Measurements from ENCODE around the gene CDC45. TPM values are rescaled to one million over a fixed set of nuclear protein-coding genes. Genes with fewer than 3 reads are reported as not detected.

The CDC45 gene
- total and polyA plus RNA-seq, 2 of the 13 experiments (the other 11 are each of a cell fraction or from before 2014, with no cell fraction given), result 14.4 to 36.3 TPM

DNA sequence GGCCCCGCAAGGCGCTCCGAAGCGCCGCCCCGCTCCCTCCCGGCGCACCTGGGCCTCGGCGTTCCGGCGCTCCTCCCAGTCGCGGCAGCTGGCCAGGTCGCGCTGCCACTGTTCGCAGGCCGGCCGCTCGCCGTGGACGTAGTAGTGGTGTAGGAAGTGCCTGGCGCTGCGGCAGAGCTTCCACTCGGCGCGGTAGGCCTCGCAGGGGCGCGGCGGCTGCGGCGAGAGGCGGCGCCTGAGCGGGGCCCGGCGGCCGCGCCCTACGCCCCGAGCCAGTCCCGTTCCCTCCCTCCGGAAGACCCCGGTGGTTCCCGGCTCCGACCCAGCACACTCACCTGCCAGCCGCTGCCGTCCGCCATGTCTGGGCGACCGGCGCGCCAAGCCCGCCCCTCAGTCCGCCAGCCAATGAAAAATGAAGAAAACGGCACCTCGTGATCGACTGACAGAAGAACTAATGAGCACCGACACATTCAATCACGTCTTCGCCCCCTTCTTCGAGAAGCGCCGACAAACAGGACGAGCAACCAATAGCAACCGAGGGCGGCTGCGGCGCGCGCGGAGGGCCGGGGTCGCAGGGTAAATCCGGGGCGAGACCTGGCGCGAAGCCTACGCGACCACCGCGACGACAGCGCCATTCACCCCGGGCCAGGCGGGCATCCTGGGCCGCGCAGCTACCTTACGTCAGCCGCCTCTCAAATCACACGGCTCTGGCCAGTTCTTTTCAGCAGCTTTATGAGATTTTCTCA lies 32.2 kb upstream of the CDC45 start, which contains the start of gene C22orf39 (continued):
- TF ChIP-seq, protein P1, sequence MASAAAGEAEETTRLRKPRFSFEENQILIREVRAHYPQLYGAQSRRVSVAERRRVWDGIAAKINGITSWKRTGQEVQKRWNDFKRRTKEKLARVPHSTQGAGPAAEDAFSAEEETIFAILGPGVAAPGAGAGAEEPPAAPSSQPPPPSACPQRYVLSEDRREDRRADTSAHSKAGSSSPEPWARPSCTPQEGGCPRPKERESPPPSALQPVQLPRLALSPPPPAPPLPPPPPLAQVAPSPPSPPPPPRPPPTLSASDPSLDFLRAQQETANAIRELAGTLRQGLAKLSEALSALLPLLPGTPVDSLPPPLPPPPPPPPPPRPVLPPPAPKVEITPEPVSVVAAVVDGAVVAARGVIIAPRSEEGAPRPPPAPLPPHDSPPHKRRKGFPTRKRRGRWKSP (CRISPR knock-in tag; IDR thresholded peaks at IDR 0.05), result peak; percentile 61; the same call in 1 of the 2 replicates
- TF ChIP-seq ZC3H13 (CRISPR knock-in tag; IDR thresholded peaks at IDR 0.05) (0 out of 2 replicates have a peak, but pooled peaks have one; percentile 22), MAFG (CRISPR knock-in tag; IDR thresholded peaks at IDR 0.05) (no peak), ZNF816 (CRISPR knock-in tag; IDR thresholded peaks at IDR 0.05; ENCODE audit: borderline replicate concordance) (peak; percentile 67; the same call in 1 of the 2 replicates), NR2F6 (IDR thresholded peaks at IDR 0.05) (no peak), NR2F6 (CRISPR knock-in tag; IDR thresholded peaks at IDR 0.05) (peak; percentile 42; the same call in 1 of the 2 replicates), ZNF598 (CRISPR knock-in tag; IDR thresholded peaks at IDR 0.05; ENCODE audit: borderline replicate concordance) (peak; percentile 84; the same call in 1 of the 2 replicates), ZNF543 (CRISPR knock-in tag; IDR thresholded peaks at IDR 0.05) (peak; percentile 79), KDM5A (IDR thresholded peaks at IDR 0.05; ENCODE audit: borderline replicate concordance, low read length) (peak; percentile 54; the same call in 1 of the 2 replicates), KMT2B (CRISPR knock-in tag; IDR thresholded peaks at IDR 0.05) (peak; percentile 78), MBD4 (IDR thresholded peaks at IDR 0.05; ENCODE audit: borderline replicate concordance, low read length) (no peak), PAF1 (CRISPR knock-in tag; IDR thresholded peaks at IDR 0.05) (no peak)
- TF ChIP-seq, protein P2, sequence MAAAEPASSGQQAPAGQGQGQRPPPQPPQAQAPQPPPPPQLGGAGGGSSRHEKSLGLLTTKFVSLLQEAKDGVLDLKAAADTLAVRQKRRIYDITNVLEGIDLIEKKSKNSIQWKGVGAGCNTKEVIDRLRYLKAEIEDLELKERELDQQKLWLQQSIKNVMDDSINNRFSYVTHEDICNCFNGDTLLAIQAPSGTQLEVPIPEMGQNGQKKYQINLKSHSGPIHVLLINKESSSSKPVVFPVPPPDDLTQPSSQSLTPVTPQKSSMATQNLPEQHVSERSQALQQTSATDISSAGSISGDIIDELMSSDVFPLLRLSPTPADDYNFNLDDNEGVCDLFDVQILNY (CRISPR knock-in tag; conservative IDR thresholded peaks at IDR 0.05), result peak; percentile 90
- TF ChIP-seq, protein P3, sequence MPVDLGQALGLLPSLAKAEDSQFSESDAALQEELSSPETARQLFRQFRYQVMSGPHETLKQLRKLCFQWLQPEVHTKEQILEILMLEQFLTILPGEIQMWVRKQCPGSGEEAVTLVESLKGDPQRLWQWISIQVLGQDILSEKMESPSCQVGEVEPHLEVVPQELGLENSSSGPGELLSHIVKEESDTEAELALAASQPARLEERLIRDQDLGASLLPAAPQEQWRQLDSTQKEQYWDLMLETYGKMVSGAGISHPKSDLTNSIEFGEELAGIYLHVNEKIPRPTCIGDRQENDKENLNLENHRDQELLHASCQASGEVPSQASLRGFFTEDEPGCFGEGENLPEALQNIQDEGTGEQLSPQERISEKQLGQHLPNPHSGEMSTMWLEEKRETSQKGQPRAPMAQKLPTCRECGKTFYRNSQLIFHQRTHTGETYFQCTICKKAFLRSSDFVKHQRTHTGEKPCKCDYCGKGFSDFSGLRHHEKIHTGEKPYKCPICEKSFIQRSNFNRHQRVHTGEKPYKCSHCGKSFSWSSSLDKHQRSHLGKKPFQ (CRISPR knock-in tag; IDR thresholded peaks at IDR 0.05; ENCODE audit: insufficient replicate concordance), result peak; percentile 67
- TF ChIP-seq, protein P4, sequence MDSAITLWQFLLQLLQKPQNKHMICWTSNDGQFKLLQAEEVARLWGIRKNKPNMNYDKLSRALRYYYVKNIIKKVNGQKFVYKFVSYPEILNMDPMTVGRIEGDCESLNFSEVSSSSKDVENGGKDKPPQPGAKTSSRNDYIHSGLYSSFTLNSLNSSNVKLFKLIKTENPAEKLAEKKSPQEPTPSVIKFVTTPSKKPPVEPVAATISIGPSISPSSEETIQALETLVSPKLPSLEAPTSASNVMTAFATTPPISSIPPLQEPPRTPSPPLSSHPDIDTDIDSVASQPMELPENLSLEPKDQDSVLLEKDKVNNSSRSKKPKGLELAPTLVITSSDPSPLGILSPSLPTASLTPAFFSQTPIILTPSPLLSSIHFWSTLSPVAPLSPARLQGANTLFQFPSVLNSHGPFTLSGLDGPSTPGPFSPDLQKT (CRISPR knock-in tag; IDR thresholded peaks at IDR 0.05; ENCODE audit: borderline replicate concordance), result no peak
- TF ChIP-seq, protein P5, sequence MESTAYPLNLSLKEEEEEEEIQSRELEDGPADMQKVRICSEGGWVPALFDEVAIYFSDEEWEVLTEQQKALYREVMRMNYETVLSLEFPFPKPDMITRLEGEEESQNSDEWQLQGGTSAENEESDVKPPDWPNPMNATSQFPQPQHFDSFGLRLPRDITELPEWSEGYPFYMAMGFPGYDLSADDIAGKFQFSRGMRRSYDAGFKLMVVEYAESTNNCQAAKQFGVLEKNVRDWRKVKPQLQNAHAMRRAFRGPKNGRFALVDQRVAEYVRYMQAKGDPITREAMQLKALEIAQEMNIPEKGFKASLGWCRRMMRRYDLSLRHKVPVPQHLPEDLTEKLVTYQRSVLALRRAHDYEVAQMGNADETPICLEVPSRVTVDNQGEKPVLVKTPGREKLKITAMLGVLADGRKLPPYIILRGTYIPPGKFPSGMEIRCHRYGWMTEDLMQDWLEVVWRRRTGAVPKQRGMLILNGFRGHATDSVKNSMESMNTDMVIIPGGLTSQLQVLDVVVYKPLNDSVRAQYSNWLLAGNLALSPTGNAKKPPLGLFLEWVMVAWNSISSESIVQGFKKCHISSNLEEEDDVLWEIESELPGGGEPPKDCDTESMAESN (CRISPR knock-in tag; conservative IDR thresholded peaks at IDR 0.05), result peak; percentile 74
- TF ChIP-seq, protein P6, sequence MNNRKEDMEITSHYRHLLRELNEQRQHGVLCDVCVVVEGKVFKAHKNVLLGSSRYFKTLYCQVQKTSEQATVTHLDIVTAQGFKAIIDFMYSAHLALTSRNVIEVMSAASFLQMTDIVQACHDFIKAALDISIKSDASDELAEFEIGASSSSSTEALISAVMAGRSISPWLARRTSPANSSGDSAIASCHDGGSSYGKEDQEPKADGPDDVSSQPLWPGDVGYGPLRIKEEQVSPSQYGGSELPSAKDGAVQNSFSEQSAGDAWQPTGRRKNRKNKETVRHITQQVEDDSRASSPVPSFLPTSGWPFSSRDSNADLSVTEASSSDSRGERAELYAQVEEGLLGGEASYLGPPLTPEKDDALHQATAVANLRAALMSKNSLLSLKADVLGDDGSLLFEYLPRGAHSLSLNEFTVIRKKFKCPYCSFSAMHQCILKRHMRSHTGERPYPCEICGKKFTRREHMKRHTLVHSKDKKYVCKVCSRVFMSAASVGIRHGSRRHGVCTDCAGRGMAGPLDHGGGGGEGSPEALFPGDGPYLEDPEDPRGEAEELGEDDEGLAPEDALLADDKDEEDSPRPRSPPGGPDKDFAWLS (CRISPR knock-in tag; IDR thresholded peaks at IDR 0.05; ENCODE audit: borderline replicate concordance), result no peak
- TF ChIP-seq, protein P7, sequence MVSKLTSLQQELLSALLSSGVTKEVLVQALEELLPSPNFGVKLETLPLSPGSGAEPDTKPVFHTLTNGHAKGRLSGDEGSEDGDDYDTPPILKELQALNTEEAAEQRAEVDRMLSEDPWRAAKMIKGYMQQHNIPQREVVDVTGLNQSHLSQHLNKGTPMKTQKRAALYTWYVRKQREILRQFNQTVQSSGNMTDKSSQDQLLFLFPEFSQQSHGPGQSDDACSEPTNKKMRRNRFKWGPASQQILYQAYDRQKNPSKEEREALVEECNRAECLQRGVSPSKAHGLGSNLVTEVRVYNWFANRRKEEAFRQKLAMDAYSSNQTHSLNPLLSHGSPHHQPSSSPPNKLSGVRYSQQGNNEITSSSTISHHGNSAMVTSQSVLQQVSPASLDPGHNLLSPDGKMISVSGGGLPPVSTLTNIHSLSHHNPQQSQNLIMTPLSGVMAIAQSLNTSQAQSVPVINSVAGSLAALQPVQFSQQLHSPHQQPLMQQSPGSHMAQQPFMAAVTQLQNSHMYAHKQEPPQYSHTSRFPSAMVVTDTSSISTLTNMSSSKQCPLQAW (CRISPR knock-in tag; IDR thresholded peaks at IDR 0.05), result peak; percentile 29; the same call in 1 of the 2 replicates

Measured in HepG2 (cell line).